PC-9 (cell line): ENCODE measurements around the gene TPD52L1.

Experiments used
- CTCF ChIP-seq: fragments of 200-600 bp; sonication (generic); conservative IDR thresholded peaks from 2 replicates; pipeline ENCODE4 v1.6.1; 2017; ENCODE audit warnings: mixed run types, antibody characterized with exemption, mild to moderate bottlenecking, moderate library complexity
- EZH2 ChIP-seq: fragments of 200-600 bp; sonication (generic); IDR thresholded peaks from 2 replicates; pipeline ENCODE4 v1.8.0; 2017; ENCODE audit warnings: antibody characterized with exemption, low read depth

GRCh38 chr6:125250511-125250910 is 96.9 kb downstream of the TPD52L1 start:
- TF ChIP-seq CTCF (no peak), EZH2 (no peak)
